AG09319 (cell line): Measurements from ENCODE around the gene JPH3.

ENCODE experiments used
- DNase-seq: peaks from one replicate; pipeline ENCODE4 v3.0.0-alpha.2; 2010; ENCODE audit warnings: low read depth; ENCODE audit errors: extremely low read depth
- CTCF ChIP-seq: IDR thresholded peaks from 2 replicates; pipeline ENCODE4 v1.5.1; 2011; ENCODE audit warnings: low read depth, mild to moderate bottlenecking, inconsistent platforms, low read length, moderate library complexity

JPH3 gene

GRCh38 chr16:87692756-87693155 is 90.4 kb downstream of the JPH3 start:
- DNase-seq, result no peak
- TF ChIP-seq CTCF, result no peak

GRCh38 chr16:87693827-87694226 is 91.5 kb downstream of the JPH3 start:
- no peak for TF ChIP-seq CTCF
- DNase-seq, result no peak

GRCh38 chr16:87694441-87695125 is 92.3 kb downstream of the JPH3 start:
- DNase-seq, result no peak
- no peak for TF ChIP-seq CTCF

- DNase-seq, result no peak
- TF ChIP-seq CTCF, result no peak
Measured at GRCh38 chr16:87695534-87695933, 93.2 kb downstream of the JPH3 start.

GRCh38 chr16:87696726-87697125 is 94.4 kb downstream of the JPH3 start:
- no peak for TF ChIP-seq CTCF
- DNase-seq, result no peak

GRCh38 chr16:87697256-87697655 is 94.9 kb downstream of the JPH3 start:
- no peak for TF ChIP-seq CTCF
- DNase-seq, result no peak

GRCh38 chr16:87697792-87698191 is 95.5 kb downstream of the JPH3 start:
- no peak for DNase-seq
- no peak for TF ChIP-seq CTCF
